ENCODE data around the gene ACTMAP. TPM values are rescaled to one million over a fixed set of nuclear protein-coding genes. Genes with fewer than 3 reads are reported as not detected.

Gene ACTMAP
- total and polyA plus RNA-seq, 12 donors, result 3.6 to 12.8 (median 8.4) TPM

DNA sequence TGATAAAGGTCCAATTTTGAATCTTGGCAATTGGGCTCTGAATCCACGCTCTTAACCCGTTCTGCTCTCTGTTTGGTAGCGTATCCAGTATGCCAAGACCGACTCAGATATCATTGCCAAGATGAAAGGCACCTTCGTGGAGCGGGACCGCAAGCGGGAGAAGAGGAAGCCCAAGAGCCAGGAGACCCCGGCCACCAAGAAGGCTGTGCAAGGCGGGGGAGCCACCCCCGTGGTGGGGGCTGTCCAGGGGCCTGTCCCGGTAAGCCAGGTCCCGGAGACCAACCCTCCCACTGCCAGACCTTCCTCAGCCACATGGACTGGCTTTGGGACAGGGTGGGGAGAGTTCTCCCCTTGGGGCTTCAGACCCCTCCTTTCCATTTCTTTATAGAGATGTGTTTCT lies 9.1 kb upstream of the ACTMAP start:
- WGBS, 2 donors, result 94% methylated on average over 13 of the region's 13 CpGs
- no peaks in the 10 kb centered on the region for H3K27me3 ChIP-seq
- no peak overlapping the region for H3K4me3 ChIP-seq
- no peak for DNase-seq
- H3K36me3 ChIP-seq, result peaks cover 0 to 98% (median 67%) of the 10 kb centered on the region in 9 donors
- intact Hi-C loops (cut with DNase I), result no loop called here
- H3K9me3 ChIP-seq, result no peaks in the 10 kb centered on the region
- ATAC-seq, result no peak
- no peak overlapping the region for H3K27ac ChIP-seq
- H3K4me1 ChIP-seq, result peaks cover 0 to 36% (median 26%) of the 10 kb centered on the region in 9 donors
- TF ChIP-seq, protein P1, sequence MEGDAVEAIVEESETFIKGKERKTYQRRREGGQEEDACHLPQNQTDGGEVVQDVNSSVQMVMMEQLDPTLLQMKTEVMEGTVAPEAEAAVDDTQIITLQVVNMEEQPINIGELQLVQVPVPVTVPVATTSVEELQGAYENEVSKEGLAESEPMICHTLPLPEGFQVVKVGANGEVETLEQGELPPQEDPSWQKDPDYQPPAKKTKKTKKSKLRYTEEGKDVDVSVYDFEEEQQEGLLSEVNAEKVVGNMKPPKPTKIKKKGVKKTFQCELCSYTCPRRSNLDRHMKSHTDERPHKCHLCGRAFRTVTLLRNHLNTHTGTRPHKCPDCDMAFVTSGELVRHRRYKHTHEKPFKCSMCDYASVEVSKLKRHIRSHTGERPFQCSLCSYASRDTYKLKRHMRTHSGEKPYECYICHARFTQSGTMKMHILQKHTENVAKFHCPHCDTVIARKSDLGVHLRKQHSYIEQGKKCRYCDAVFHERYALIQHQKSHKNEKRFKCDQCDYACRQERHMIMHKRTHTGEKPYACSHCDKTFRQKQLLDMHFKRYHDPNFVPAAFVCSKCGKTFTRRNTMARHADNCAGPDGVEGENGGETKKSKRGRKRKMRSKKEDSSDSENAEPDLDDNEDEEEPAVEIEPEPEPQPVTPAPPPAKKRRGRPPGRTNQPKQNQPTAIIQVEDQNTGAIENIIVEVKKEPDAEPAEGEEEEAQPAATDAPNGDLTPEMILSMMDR (IDR thresholded peaks at IDR 0.05), result no peak

DNA sequence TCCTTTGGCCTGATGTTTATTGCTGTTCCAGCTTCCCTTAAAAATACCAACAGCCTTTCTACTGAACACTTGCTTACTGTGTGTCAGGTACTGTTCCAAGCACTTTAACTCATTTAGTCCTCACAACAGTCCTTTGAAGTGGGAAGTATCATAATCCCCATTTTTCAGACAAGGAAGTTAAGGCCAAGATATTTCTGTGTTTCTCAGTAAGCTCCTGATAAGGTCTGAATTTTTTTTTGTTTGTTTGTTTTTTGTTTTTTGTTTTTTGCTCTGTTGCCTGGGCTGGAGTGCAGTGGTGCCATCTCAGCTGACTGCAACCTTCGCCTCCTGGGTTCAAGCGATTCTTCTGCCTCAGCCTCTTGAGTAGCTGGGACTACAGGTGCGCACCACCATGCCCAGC lies 8.2 kb upstream of the ACTMAP start:
- H3K27me3 ChIP-seq, result no peaks in the 10 kb centered on the region
- H3K27ac ChIP-seq, result no peak overlapping the region
- no peaks in the 10 kb centered on the region for H3K9me3 ChIP-seq
- ATAC-seq, result no peak
- 95 to 97% methylated on average over 3 of the region's 3 CpGs for WGBS, 2 donors
- H3K4me1 ChIP-seq, result peaks cover 0 to 45% (median 33%) of the 10 kb centered on the region in 9 donors
- no peak overlapping the region for H3K4me3 ChIP-seq
- DNase-seq, result no peak
- TF ChIP-seq, protein P1 (IDR thresholded peaks at IDR 0.05), result no peak
- intact Hi-C loops (cut with DNase I), result no loop called here
- peaks cover 0 to 92% (median 59%) of the 10 kb centered on the region in 9 donors for H3K36me3 ChIP-seq

DNA sequence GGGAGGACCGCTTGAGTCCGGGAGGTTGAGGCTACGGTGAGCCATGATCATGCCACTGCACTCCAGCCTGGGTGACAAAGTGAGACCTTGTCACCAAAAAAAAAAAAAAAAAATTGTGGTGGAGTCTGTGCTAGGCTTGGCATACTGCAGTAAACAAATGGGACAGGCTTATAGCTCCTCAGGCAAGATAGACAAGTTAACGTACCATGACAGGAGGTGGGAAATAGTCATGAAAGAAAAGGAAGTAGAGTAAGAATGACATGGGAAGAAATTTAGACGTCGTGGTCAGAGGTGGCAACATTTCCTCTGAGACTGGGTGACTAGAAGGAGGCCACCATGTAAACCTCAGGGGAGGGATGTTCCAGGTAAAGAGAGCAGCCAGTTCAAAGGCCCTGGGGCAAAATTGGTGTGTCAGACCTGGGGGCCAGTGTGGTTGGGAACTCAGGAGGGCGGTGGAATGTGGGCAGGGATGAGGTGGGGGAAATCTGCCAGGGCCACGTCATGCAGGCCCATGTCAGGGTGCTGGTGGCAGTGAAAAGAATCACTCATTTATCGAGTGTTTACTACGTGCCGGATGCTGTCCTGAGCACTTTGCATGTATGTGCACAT lies 6.3 kb upstream of the ACTMAP start:
- H3K4me3 ChIP-seq, result no peak overlapping the region
- intact Hi-C loops (cut with DNase I), result no loop called here
- peak overlapping the region in 1 of 10 donors; percentile 16 for H3K27ac ChIP-seq
- H3K36me3 ChIP-seq, result peaks cover 0 to 73% (median 41%) of the 10 kb centered on the region in 9 donors
- peaks cover 2 to 61% (median 48%) of the 10 kb centered on the region in 9 donors for H3K4me1 ChIP-seq
- ATAC-seq, result no peak
- H3K27me3 ChIP-seq, result no peaks in the 10 kb centered on the region
- WGBS, 2 donors, result 79 to 89% methylated on average over 11 of the region's 11 CpGs
- no peak for DNase-seq
- H3K9me3 ChIP-seq, result no peaks in the 10 kb centered on the region
- TF ChIP-seq, protein P1 (IDR thresholded peaks at IDR 0.05), result no peak

DNA sequence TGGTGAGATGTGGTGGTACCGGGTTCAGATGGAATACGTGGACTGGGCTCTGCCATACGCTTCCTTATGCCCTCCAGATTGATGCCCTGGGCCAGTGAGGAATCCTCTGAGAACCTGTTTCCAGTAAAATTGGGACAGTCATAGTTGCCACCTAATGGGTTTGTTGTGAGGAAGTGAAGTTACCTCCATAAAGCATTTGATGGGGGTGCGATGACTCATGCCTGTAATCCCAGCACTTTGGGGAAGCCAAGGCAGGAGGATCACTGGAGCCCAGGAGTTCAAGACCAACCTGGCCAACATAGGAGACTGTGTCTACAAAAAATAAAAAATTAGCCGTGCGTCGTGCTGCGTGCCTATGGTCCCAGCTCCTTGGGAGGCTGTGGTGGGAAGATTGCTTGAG lies 5.5 kb upstream of the ACTMAP start:
- Histone ChIP-seq H3K4me3 (no peak overlapping the region), H3K27me3 (no peaks in the 10 kb centered on the region), H3K27ac (peak overlapping the region in 1 of 10 donors; percentile 83), H3K9me3 (no peaks in the 10 kb centered on the region), H3K4me1 (peaks cover 2 to 54% (median 41%) of the 10 kb centered on the region in 9 donors), H3K36me3 (peaks cover 0 to 65% (median 33%) of the 10 kb centered on the region in 9 donors)
- intact Hi-C loops (cut with DNase I), result loop anchor here in 1 of 10 donors (2.0 kb wide), 1 partner anchor 17 kb away; no protein-coding TSS in a partner anchor
- TF ChIP-seq, protein P1 (IDR thresholded peaks at IDR 0.05), result no peak
- no peak for DNase-seq
- 96 to 98% methylated on average over 8 of the region's 8 CpGs for WGBS, 2 donors
- no peak for ATAC-seq

Data from heart right ventricle (tissue), 16 donors.